ENCODE data around the gene TEX101.

DNA sequence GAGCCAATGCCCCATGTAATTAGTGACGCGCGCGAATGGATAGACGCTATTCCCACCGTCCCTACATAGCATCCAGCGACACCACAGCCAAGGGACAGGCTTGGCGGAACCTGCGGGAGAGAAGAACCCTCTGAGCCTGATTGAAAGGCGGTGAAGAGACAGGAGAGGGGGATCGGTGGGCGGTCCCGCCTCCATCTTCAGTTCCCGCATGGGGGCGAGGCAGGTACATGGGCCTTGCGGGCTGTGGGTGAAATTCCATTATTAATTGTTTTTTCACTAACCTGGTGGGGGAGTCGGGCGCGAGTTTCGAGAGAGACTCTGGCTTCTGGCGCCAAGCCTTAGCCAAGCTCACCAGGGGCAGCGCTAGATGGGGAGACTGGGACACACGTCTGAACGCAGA lies 8.4 kb upstream of the TEX101 start:
- TF ChIP-seq, protein P1, sequence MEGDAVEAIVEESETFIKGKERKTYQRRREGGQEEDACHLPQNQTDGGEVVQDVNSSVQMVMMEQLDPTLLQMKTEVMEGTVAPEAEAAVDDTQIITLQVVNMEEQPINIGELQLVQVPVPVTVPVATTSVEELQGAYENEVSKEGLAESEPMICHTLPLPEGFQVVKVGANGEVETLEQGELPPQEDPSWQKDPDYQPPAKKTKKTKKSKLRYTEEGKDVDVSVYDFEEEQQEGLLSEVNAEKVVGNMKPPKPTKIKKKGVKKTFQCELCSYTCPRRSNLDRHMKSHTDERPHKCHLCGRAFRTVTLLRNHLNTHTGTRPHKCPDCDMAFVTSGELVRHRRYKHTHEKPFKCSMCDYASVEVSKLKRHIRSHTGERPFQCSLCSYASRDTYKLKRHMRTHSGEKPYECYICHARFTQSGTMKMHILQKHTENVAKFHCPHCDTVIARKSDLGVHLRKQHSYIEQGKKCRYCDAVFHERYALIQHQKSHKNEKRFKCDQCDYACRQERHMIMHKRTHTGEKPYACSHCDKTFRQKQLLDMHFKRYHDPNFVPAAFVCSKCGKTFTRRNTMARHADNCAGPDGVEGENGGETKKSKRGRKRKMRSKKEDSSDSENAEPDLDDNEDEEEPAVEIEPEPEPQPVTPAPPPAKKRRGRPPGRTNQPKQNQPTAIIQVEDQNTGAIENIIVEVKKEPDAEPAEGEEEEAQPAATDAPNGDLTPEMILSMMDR (IDR thresholded peaks at IDR 0.05), result no peak
- no peak for TF ChIP-seq POLR2AphosphoS5 (IDR thresholded peaks at IDR 0.05; ENCODE audit: low read depth, low read length)
- TF ChIP-seq, protein P2, sequence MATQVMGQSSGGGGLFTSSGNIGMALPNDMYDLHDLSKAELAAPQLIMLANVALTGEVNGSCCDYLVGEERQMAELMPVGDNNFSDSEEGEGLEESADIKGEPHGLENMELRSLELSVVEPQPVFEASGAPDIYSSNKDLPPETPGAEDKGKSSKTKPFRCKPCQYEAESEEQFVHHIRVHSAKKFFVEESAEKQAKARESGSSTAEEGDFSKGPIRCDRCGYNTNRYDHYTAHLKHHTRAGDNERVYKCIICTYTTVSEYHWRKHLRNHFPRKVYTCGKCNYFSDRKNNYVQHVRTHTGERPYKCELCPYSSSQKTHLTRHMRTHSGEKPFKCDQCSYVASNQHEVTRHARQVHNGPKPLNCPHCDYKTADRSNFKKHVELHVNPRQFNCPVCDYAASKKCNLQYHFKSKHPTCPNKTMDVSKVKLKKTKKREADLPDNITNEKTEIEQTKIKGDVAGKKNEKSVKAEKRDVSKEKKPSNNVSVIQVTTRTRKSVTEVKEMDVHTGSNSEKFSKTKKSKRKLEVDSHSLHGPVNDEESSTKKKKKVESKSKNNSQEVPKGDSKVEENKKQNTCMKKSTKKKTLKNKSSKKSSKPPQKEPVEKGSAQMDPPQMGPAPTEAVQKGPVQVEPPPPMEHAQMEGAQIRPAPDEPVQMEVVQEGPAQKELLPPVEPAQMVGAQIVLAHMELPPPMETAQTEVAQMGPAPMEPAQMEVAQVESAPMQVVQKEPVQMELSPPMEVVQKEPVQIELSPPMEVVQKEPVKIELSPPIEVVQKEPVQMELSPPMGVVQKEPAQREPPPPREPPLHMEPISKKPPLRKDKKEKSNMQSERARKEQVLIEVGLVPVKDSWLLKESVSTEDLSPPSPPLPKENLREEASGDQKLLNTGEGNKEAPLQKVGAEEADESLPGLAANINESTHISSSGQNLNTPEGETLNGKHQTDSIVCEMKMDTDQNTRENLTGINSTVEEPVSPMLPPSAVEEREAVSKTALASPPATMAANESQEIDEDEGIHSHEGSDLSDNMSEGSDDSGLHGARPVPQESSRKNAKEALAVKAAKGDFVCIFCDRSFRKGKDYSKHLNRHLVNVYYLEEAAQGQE (IDR thresholded peaks at IDR 0.05; ENCODE audit: insufficient read depth in 1 of 2, low read depth in 2 of 2, low read length in 1 of 2), result no peak

Measured in Panc1 (cell line).